NCI-H146 treated with DMSO at 0.1 percent for 48 hours (cell line): Measurements from ENCODE around the gene PAK6.

Experiments
- DNase-seq: peaks from one replicate; lab custom pipeline; 2025; ENCODE audit not compliant: unreplicated experiment; lab: John Stamatoyannopoulos, UW

The PAK6 gene

DNA sequence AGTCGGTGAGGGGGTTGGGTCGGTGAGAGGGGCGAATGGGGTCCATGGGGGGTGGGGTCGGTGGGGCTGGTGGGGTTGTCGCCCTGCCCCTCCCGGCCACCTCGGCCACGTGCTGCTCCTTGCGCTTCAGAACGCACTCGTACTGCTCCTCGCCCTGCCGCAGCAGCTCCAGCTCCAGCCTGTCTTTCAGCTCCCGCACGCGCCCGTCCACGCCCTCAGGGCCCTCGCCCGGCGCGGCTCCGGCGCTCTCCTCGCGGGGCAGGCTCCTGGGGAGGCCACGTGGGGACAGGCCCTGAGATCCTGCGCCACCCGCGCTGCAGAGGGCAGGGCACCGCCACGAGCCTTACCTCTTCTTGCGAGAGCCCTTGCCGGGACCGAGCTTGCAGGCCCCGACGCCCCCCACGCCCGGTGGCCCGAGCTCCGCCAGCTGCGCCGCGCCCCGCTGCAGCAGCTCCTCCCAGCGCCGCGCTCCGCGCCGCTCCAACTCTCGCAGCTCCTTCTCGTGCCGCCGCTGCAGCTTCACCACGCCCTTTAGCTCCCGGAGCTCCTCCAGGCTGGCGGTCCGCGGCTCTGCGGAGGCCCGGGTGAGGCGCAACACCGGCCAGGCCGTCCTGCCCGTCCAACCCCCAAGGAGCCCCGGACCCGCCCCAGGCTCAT, 52.2 kb downstream of the PAK6 start:
- DNase-seq = no peak

DNA sequence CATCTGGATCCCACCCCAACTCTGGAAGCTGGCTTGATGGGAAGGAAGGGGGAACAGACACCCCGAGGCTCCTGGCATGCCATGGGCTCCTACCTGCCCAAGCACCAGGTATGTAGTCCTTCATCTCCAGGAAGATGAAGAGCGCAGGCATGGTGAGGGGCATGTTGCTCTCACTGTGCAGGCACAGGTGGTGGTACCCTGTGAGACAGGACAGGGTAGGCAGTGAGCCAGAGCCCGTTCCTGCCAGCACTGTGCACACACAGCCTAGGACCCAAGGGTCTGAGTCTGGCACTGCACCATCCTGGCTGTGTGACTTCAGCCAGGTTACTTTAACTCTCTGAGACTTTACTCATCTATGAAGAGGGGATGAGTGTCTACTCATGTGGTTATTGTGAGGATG, 53.4 kb downstream of the PAK6 start:
- DNase-seq = no peak

DNA sequence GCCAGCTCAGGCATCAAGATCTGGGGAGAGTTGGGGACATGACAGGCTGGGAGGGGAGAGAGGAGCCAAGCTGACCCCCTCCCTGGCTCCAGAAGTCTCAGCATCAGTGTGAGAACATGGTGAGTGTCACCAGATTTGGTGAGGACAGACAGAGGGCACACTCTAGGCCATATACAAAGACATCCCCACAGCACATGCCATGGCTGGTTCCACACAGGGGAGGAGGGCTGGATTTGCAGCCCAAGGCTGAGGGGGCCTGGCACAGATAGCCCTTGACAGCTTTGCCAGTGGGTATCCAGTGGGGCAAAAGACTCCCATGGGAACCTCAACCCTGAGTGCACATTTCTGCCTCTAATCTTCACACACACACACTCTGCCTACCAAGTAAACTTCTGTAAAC, 54.1 kb downstream of the PAK6 start:
- no peak for DNase-seq

DNA sequence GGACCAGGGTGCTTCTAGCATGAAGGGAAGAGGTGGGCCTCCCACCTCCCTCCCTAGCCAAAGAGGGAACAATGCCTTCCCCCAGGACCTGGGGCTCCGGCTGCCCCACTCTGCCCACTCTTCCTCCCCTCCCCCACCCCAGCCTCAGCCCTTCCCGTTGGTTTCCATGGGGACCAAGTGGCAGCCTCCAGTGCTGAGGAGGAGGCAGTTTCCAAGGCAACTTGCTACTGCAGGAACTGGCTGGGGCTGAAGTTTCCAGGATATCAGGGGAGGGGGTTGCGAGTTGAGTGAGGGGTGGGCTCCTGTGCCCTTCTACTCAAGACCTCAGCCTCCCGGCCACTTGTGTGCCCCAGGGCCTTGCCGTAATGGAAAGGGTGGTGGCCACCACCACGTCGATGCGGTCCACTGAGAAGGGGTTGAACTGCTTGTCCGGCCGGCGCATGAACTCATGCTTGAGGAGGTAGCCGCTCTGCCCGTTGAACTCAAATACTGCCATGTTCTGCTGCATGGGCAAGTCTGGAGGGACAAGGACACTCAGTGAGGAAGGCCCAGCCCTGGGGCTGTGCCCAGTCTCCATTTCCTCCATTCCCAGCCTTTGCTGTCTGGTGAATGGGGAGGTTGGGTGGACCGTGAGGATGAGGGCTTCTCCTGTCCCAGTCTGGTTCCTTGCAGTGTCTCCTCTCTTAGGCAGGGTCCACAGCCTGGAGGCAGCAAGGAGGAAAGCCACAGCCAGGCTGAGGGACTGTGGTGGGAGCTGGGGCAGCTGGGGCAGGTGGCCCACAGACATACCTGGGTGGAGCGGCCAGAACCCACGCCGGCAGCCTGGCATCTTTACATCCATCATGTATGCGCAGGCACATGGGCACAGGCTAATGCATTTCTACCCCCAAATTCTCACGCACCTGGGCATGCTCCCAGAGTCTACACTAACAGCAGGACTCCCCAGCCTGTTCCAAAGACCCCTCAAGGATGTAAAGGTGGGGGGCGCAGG, 55.3 kb downstream of the PAK6 start:
- no peak for DNase-seq

DNA sequence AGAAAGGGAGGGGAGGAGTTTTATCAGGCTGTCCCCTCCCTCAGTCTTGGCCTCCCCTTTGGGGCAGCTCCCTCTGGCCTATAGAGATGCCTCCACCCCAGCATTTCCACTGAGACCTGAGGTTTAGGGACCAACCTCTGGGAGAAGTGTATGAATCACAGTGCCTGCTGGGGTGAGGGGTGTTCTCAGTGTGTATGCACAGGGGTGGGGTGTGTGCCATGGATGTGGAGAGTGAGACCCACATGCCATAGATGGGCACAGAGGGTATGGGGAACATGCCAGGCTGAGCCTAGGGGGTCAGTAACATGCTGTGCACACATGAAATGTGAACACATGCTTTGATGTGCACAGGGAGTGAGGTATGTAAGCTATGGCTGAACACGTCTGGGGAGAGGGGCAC, 56.4 kb downstream of the PAK6 start:
- no peak for DNase-seq

DNA sequence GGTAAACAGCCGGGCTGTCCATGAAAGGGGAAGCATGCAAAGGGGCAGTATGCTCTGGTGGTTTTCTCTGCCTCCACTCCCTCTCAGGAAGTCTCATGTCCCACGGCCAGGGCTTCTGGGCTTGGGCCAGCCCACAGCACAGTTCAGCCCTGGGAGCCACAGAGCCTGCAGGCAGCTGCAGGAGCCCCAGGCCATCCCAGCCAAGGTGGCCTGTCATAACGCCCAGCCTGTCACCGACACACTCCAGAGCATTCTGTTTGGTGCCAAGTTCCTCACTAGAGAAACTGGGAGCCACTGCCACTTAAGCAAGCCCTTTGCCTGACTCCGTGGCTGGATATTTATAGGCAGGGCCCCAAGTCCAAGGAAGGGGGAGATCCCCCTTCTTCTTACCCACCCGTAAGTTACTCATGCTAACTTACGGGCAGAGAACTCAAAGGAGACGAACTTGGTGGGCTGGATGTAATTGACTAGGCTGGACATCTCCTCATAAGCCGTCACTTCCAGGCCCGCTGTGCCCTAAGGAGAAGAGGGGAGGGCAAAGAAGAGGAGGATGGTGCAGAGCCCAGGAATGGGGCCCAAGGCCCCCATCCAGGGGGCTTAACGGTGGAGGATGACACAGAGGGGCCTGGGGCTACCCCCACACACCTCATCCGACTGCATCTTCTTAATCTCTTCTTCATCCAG, 57.2 kb downstream of the PAK6 start:
- DNase-seq = no peak

DNA sequence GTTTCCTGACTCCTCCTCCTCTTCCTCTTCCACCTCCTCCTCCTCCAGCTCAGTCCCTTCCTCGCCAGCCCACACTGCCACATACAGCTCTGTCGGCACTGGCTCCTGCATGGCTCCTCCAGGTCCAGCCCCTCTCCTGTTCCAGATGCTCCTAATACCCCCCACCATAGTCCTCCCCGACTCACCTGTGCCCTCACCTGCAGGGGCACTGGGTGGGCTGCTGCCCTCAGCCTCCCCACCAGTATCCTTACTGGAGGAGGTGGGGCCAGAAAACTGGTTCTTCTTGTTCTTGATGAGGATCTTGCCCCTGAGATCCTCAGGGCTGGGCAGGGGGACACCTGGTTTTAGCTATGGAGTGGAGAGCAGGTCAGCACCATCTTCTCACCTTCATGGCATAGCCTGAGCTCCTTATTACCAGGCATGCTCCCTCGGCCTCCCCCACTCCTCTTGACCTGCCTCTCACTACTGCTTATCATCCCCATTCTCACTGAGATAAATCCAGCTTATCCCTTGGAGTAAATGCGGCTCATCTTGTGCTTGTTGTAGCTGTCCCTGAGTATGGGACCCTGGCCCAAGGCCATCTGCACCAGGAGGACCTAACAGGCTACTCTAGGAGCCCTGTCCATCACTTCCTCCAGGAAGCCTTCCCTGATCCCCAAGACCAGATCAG, 57.8 kb downstream of the PAK6 start:
- DNase-seq = no peak

DNA sequence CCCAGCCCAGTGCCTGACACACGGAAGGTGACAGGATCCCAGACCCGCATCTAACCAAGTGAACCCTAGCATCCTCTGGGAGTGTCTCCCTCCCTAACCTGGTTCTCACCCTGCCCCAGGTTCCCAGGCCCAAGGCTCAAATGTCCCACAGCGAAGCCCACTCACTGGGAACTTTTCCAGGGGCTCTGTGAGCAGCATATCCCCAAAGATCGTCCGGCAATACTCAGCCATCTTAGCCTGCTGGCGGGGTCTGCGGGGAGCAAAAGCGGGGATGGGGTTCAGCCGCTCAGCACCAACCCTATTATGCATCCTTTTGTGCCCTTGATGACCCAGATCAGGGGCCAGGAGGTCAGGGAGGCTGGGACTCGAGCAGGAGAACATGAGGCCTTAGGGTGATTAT, 58.5 kb downstream of the PAK6 start:
- no peak for DNase-seq

DNA sequence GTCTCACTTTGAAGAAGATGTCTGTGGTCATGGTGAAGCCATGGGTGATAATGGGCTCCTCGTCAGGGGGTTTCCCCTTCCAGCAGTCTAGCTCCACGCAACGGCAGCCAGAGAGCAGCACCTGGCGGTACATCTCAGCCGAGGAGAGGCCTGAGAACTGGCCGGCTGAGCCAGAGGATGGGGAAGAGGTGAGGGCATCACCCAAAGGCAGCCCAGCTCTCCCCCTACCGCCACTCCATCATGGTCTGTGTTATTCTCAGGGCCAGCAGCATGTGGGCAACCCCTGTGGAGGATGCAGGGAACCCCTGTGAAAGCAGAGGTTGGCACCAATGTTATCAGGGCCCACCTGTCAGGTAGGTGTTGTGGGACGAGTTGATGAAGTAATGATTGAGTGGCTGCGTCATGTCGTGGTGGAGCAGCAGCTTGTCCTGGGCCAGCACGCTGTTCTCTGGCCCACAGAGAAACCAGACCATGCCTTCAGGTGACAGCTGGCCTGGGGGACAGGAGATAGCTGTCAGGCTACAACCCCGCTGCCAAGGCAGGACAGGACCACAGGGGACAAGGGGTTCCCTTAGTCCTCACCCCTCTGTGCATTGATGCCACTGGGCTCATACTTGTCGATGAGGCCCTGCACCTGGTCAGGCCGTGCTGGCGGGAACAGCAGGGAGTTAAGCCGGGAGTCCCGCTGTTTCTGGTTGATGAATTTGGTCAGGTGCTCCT, 59.5 kb downstream of the PAK6 start:
- DNase-seq = no peak

DNA sequence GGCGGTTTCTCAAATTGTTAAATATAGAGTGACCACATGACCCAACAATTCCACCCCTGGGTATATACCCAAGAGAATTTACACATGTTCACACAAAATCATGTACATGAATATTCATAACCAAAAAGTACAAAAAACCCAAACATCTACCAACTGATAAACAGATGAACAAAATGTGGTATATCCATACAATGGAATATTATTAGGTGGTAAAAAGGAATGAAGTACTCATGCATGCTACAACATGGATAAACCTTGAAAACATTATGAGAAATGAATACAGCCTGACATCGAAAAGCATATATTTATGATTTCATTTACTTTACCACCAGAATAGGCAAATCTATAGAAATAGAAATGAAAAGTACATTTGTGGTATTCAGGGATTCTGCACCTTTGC, 61.5 kb downstream of the PAK6 start:
- no peak for DNase-seq

DNA sequence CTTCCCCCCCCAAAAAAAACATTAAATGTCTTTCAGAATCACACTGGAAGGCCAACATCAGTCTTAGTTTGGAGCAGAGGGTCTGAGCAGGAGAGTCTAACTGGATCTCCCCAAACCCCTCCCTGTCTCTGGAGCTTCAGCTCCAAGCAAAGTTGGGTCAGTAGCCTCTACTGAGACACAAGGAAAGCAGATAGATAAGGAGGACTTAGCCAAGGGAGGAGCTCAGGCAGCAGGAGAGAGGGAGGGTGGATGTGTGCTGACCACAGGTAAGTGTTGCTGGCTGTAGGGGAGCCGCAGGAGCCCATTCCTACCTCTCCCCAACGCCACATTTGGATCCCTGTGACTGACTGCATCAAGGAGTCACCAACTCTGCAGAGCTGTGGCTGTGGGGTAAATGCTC, 61.9 kb downstream of the PAK6 start:
- DNase-seq = no peak

DNA sequence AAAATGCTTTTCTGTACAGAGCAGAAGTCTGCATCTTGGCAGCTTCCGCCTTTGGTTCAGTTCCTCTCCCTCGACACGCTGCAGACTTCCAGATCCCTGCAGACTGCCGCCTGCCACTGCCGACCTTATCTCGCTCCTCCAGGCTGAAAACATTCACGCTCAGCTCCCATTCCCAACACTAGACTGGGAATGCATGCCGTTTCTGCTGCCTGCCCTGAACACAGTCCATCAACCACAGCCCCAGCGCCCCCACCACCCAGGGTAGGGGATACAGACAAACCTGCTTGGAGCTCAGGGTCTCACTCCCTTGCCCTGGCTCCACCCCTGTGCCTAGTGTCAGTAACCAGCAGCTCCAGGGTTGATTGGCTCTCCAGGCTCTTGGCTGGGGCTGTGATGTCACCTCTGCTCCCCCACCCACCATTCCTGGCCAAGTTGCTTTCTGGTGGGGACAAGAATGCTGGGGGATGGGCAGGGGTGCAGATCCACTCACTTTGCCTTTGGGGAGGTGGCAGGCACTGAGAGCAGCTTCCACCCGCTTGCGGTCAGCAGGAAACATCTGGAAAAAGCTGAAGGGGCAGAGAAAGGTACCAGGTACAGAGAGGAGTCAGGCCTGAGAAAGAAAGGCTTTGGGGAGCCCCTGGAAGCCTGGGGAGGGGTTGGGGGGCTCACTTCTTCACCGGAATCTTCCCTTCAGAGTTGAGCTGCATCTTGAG, 62.8 kb downstream of the PAK6 start:
- no peak for DNase-seq

DNA sequence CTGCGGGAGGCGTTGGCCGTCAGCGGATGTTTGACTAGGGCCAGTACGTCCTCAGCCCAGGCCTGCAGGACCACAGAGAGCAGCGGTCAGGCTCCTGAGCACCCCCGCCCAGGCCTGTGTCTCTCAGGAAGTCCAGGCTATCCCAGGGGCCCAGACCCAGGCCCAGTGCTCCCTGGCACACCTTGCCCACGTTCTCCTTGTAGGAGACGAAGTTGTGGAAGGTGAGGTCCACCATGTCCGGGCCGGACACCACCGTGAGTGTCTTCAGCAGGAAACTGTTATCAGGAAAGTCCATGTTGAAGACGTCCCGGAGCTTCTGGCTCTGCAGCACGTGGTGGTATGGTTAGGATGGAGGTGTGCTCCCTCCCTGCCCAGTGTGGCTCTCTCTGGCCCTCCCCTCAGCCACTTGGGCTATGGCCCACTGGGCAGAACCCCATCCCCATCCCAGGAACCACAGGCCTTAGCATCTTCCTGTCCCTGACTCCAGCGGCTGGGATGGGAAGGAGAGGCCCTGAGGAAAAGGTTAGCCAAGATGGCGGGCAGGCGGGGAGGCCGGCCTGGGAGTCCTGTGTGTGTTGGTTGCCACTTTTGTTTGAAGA, 63.5 kb downstream of the PAK6 start:
- DNase-seq = no peak

DNA sequence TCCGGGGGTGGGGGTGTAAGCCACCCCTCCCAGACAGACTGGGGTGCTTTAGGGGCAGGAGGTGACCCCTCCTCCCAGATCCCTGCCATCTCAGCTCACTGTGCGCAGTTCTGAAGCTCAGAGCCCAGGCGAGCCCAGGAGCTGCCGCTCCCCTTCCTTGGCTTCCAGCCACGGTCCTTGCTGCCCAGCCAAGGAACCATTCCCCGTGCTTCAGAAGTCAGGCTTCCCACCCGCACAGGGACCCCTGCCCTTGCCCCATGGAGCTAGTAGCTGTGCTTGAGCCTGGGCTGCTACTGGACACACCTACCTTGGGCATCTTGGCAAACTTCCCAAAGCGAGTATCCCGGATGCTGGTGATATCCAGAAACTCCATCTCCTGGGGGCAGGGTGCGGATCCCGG, 64.1 kb downstream of the PAK6 start:
- no peak for DNase-seq

DNA sequence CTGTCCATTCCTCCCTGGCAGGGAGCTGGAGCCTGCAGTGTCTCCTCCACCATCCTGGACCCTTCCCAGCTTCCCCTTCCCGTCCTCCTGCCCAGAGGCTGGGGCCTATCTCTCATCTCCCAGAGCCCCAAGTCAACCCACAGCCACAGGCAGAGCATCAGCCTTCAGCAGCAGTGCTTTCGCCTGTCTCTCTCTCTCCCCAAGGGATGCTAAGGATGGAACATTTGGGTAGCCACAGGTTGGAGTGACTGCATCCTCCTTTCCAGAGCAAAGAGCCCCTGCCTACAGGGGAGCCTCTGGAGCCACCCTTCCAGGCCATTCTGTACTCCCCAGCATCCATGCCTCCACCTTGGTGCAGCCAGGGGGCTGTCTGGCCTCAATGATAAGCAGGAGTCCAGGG, 64.7 kb downstream of the PAK6 start:
- DNase-seq = no peak

DNA sequence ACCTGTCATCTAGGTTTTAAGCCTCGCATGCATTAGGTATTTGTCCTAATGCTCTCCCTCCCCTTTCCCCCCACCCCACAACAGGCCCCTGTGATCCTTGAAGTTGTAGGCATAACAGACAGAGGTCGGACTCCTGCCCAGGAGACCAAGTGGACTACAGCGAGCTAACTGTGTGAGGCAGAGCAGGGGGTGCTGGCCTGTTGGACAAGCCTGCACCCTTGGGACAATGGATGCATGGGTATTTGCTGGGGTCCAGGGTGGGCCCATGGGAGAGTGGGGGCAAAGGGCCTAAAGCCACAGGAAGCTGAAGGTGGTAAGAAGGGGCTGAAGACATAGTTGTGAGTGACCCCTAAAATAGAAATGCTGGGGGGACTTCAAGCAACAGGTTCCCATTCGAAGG, 66.4 kb downstream of the PAK6 start:
- no peak for DNase-seq

DNA sequence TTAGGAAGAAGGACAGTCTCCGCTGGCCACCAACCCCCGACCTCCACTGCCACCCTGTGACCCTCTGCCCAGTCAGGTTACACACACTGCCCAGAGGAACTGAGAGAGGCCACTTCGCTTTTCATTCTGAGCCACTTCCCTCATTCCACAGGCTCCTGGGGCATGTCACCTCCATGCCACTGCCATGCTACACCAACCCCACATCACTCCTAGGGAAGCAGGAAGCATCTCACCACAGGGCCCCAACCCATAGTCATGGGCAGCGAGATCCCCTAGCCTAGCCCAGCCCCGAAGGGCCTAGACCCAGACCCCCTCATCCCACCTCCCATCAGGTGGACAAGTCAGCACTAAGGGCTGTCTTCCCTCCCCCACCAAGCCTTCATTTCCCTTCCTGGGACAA, 67.5 kb downstream of the PAK6 start:
- DNase-seq = no peak

DNA sequence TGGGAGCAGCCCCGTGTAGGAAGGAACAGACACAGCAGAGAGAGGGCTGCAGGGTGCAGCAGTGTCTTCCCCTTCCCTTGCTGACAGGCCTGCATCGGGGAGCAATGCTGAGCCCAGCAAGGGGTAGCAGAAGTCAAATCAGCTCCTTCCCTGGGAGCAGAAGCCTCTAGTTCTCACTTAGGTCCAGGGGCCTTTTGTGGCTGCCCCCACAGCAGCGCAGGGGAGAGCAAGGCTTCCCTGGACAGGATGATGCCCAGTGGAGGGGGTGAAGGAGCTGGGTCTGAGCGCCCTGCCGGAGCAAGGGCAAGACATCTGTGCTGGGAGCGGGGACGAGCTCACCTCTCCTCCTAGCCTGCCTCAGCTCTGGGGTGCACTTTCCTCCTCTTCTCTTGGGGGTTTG, 68.0 kb downstream of the PAK6 start:
- DNase-seq = no peak

DNA sequence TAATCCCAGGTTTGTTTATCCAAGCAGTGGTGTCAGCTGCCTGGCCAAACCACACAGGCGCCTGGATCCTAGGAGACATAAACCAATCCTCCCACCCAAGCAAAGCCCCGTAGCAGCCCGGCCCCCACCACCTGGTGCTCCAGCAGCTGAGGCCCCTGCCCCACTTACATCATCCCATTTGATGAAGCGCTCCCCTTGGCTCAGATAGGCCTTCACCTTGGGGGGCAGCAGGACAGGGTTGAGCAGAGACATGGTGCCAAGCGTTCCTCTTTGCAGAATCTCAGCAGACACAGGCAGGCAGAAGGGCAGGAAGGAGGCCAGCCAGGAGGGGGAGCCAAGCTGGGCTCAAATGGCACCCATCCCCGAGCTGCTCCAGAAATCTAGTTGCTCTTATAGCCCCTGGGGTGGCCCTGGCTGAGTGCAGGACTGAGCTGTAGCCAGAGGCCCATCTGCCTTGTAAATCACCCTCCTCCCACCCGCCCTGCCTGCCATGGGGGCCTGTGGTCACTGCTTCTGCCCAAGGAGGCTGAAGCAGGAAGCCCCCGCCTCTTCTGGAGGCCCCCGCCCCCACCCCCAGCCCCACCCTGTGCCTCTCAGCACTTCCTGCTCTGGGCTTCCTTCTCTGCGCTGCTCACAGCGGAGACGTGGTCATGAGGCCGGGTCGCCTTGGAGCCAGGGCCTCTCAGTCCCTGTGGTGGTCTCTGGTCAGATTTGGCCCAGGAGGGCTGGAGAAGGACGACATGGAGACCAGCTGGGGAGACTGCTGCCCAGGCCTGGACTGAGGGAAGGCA, 68.8 kb downstream of the PAK6 start, which contains the start of gene PLCB2:
TSS of gene PLCB2 (minus strand) at position 515 of the 791 bp plus-strand sequence. CDS start at position 252, 263 bp downstream.
- no peak for DNase-seq
